DOHH2 (cell line): Measurements from ENCODE around the gene SLC33A1.
A peak's percentile ranks its signal among the peaks of the same experiment; 100 is the strongest.

Experiments used
- H3F3A ChIP-seq: fragments of 200-600 bp; sonication (generic), shearing (Covaris generic); 2 replicates; pipeline ENCODE4 v1.6.0; 2016; ENCODE audit warnings: antibody characterized with exemption, mild to moderate bottlenecking; ENCODE audit not compliant: control insufficient read depth, insufficient read depth
- H3K27ac ChIP-seq: fragments of 200-600 bp; sonication (generic); 2 replicates; pipeline ENCODE4 v1.5.1; 2014; ENCODE audit warnings: low read depth, mild to moderate bottlenecking, low read length, moderate library complexity
- H3K27me3 ChIP-seq: fragments of 200-600 bp; sonication (generic); 2 replicates; pipeline ENCODE4 v1.6.1; 2014; ENCODE audit warnings: mild to moderate bottlenecking, low read length, mixed read lengths; ENCODE audit not compliant: control insufficient read depth
- H3K36me3 ChIP-seq: fragments of 200-600 bp; sonication (generic); 2 replicates; pipeline ENCODE4 v1.6.1; 2014; ENCODE audit warnings: mild to moderate bottlenecking, low read length, moderate library complexity, mixed read lengths; ENCODE audit not compliant: control insufficient read depth
- H3K4me1 ChIP-seq: fragments of 200-600 bp; sonication (generic); 2 replicates; pipeline ENCODE4 v1.6.1; 2014; ENCODE audit warnings: mild to moderate bottlenecking, low read length, mixed read lengths; ENCODE audit not compliant: control insufficient read depth
- H3K4me2 ChIP-seq: fragments of 200-600 bp; sonication (generic); 2 replicates; pipeline ENCODE4 v1.6.0; 2014; ENCODE audit warnings: mild to moderate bottlenecking, low read length, moderate library complexity
- H3K4me3 ChIP-seq: fragments of 200-600 bp; sonication (generic); 2 replicates; pipeline ENCODE4 v1.5.1; 2014; ENCODE audit warnings: mild to moderate bottlenecking, low read length, mixed read lengths
- H3K79me2 ChIP-seq: fragments of 200-600 bp; sonication (generic); 2 replicates; pipeline ENCODE4 v1.6.1; 2014; ENCODE audit warnings: mild to moderate bottlenecking, low read length, mixed read lengths; ENCODE audit not compliant: control insufficient read depth
- H3K9me2 ChIP-seq: fragments of 200-600 bp; sonication (generic); replicated peaks from 2 replicates; pipeline ENCODE4 v1.6.1; 2014; ENCODE audit warnings: mild to moderate bottlenecking, low read length, mixed read lengths; ENCODE audit not compliant: control insufficient read depth
- H3K9me3 ChIP-seq: fragments of 200-600 bp; sonication (generic); 2 replicates; pipeline ENCODE4 v1.6.1; 2014; ENCODE audit warnings: antibody characterized with exemption, low read length, mixed read lengths; ENCODE audit not compliant: control insufficient read depth, insufficient read depth
- H4K20me1 ChIP-seq: fragments of 200-600 bp; sonication (generic); 2 replicates; pipeline ENCODE4 v1.6.0; 2014; ENCODE audit warnings: low read depth, mild to moderate bottlenecking, antibody characterized with exemption, low read length, moderate library complexity; ENCODE audit not compliant: control insufficient read depth, insufficient read depth
- EZH2phosphoT487 ChIP-seq: fragments of 200-600 bp; sonication (generic); IDR thresholded peaks from 2 replicates; pipeline ENCODE4 v1.6.1; 2017; ENCODE audit warnings: borderline replicate concordance, mild to moderate bottlenecking, antibody characterized with exemption, low read length, moderate library complexity, mixed read lengths
- TF ChIP-seq, protein P1 (sequence below): fragments of 200-600 bp; sonication (generic); IDR thresholded peaks from one replicate; pipeline ENCODE4 v1.5.1; 2014; ENCODE audit warnings: antibody characterized with exemption, mild to moderate bottlenecking, low read depth, low read length; ENCODE audit not compliant: poor library complexity, severe bottlenecking

Gene SLC33A1

DNA sequence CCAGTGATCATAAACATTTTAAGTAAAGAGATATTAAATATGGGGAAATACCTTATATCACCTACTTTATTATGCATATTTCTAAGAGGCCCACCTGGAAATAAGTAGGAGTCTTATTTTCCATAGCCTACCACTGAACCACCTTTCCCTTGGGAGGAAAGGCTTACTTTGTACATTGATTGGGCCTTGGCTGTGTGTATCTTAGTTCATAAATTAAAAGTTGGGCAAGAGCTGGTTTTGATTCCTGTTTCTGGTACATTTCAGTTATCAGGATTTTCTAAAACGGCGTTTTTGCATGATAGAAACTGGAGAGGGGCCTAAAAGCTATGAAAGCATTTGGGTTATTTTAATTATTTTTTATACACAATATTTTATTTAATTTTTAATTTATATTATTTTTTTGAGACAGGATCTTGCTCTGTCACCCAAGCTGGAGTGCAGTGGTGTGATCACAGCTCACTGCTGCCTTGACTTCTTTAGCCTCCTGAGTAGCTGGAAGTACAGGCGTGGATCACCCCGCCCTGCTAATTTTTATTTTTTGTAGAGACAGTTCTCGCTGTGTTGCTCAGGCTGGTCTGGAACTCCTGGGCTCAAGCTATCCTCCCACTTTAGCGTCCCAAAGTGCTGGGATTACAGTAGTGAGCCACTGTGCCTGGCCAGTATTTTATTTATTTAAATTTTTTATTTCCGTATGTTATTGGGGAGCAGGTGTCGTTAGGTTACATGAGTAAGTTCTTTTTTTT is 18.8 kb upstream of the SLC33A1 start:
- no peak overlapping the region for H3K27ac ChIP-seq
- H3F3A ChIP-seq: no peaks in the 10 kb centered on the region
- H3K9me2 ChIP-seq: no peaks in the 10 kb centered on the region
- TF ChIP-seq EZH2phosphoT487: no peak
- TF ChIP-seq, protein P1, sequence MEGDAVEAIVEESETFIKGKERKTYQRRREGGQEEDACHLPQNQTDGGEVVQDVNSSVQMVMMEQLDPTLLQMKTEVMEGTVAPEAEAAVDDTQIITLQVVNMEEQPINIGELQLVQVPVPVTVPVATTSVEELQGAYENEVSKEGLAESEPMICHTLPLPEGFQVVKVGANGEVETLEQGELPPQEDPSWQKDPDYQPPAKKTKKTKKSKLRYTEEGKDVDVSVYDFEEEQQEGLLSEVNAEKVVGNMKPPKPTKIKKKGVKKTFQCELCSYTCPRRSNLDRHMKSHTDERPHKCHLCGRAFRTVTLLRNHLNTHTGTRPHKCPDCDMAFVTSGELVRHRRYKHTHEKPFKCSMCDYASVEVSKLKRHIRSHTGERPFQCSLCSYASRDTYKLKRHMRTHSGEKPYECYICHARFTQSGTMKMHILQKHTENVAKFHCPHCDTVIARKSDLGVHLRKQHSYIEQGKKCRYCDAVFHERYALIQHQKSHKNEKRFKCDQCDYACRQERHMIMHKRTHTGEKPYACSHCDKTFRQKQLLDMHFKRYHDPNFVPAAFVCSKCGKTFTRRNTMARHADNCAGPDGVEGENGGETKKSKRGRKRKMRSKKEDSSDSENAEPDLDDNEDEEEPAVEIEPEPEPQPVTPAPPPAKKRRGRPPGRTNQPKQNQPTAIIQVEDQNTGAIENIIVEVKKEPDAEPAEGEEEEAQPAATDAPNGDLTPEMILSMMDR: no peak
- H3K36me3 ChIP-seq: peaks cover 32% of the 10 kb centered on the region
- H4K20me1 ChIP-seq: peaks cover 29% of the 10 kb centered on the region
- H3K4me3 ChIP-seq: peak overlapping the region; percentile 77
- H3K4me1 ChIP-seq: peaks cover 27% of the 10 kb centered on the region
- peaks cover 76% of the 10 kb centered on the region for H3K79me2 ChIP-seq
- peak overlapping the region; percentile 81 for H3K4me2 ChIP-seq
- H3K9me3 ChIP-seq: no peaks in the 10 kb centered on the region
- no peaks in the 10 kb centered on the region for H3K27me3 ChIP-seq

DNA sequence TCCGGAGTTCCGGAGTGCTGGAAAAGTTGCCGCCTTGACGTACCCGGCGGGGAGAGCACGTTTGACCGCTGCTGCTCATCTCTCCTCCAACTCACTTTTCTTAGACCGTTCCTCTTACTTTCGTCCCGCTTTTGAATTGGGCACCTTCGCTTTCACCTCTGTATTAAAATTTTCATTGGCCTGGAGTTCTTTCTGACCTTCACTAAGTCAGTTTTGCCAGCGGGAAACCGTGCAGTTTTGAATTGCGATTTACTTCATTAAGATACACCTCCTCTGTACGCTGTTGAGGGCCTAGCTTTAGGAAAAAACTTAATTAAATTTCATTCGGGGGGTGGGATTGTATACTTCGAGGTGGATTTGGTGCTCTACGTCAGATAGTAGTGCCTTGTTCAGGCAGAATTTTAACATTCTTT is 17.5 kb upstream of the SLC33A1 start:
- Histone ChIP-seq H3K36me3 (peaks cover 29% of the 10 kb centered on the region), H4K20me1 (peaks cover 26% of the 10 kb centered on the region), H3K4me1 (peaks cover 27% of the 10 kb centered on the region), H3K9me3 (no peaks in the 10 kb centered on the region), H3K4me3 (peak overlapping the region; percentile 77), H3F3A (no peaks in the 10 kb centered on the region), H3K79me2 (peaks cover 63% of the 10 kb centered on the region), H3K27ac (peak overlapping the region; percentile 66; the same call in 1 of the 2 replicates), H3K27me3 (no peaks in the 10 kb centered on the region), H3K4me2 (peak overlapping the region; percentile 81), H3K9me2 (no peaks in the 10 kb centered on the region)
- TF ChIP-seq, protein P1: no peak
- no peak for TF ChIP-seq EZH2phosphoT487

DNA sequence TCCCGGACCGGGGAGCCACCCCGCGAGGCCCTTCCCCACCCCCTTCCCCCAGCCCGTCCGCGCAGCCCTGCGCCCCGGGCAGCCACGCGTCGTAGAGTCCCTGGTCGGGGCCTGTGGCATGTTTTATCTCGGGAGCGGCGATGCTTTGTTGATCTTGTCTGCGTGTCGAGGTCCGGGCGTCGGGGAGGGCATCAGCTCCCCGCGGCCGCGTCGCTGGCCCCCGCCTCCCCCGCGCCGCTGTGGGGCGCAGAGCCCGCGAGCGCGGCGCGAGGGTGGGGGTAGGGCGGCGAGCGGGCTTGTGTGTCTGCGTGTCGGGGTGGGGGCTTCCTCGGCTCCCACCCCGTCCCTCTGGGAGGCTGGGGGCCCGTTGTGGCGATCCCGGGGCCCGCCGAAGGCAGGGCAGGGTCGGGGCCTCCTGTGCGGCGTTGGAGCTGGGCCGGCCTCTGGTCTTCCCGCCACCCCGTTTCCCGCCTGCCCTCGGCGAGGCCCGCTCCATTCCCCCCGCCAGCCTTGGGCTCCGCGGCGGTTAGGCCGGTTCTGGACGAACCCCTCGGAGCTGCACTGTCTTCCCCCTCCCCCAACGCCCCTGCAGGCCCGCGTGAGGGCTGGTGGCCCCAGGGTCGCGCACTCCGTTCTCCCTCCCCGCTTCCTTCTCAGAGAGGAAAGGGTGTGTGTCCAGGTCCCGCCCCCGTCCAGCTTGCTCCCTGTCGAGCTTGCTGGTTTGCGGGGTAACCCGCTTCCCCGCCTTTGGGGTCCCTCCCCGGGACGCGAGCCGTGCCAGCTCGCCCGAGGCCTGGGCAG is 16.9 kb upstream of the SLC33A1 start:
- Histone ChIP-seq H3K9me2 (no peaks in the 10 kb centered on the region), H3K9me3 (no peaks in the 10 kb centered on the region), H4K20me1 (peaks cover 26% of the 10 kb centered on the region), H3K27me3 (no peaks in the 10 kb centered on the region), H3K27ac (peak overlapping the region; percentile 66), H3K4me3 (peak overlapping the region; percentile 77), H3F3A (no peaks in the 10 kb centered on the region), H3K4me1 (peaks cover 27% of the 10 kb centered on the region), H3K36me3 (peaks cover 26% of the 10 kb centered on the region), H3K4me2 (peak overlapping the region; percentile 81), H3K79me2 (peaks cover 57% of the 10 kb centered on the region)
- TF ChIP-seq, protein P1: peak; percentile 5
- no peak for TF ChIP-seq EZH2phosphoT487
